GM12864 (cell line): ENCODE data around the gene SNX8.
"Not testable (repeated sequence)": the region's sequence is repeated elsewhere in the genome, so short reads cannot be mapped to it uniquely, and the experiment has no call there.

Experiments used
- DNase-seq: peaks from one replicate; pipeline ENCODE4 v3.0.0-alpha.2; 2011; ENCODE audit warnings: low read depth
- H3K4me3 ChIP-seq: 2 replicates; pipeline ENCODE4 v1.5.1; 2011; ENCODE audit warnings: mild to moderate bottlenecking, low read depth, low read length, control low read depth
- CTCF ChIP-seq: IDR thresholded peaks from 2 replicates; pipeline ENCODE4 v1.5.1; 2011; ENCODE audit warnings: low read depth, mild to moderate bottlenecking, moderate library complexity, low read length, control low read depth, inconsistent platforms; ENCODE audit errors: missing control alignments

SNX8 gene

GRCh38 chr7:2350861-2351260 is 36.6 kb upstream of the SNX8 start:
- no peak overlapping the region for H3K4me3 ChIP-seq
- no peak for DNase-seq
- no peak for TF ChIP-seq CTCF

GRCh38 chr7:2350055-2350454 is 35.8 kb upstream of the SNX8 start:
- TF ChIP-seq CTCF, result no peak
- H3K4me3 ChIP-seq, result no peak overlapping the region
- no peak for DNase-seq

GRCh38 chr7:2347351-2348063 is 33.3 kb upstream of the SNX8 start:
- not testable (repeated sequence) for H3K4me3 ChIP-seq, DNase-seq

GRCh38 chr7:2336626-2337299 is 22.5 kb upstream of the SNX8 start:
- no peak for TF ChIP-seq CTCF
- H3K4me3 ChIP-seq, result no peak overlapping the region

GRCh38 chr7:2332606-2333231 is 18.5 kb upstream of the SNX8 start:
- DNase-seq, result not testable (repeated sequence)

More at GRCh38 chr7:2336626-2337299, 22.5 kb upstream of the SNX8 start:
- no peak for DNase-seq

GRCh38 chr7:2331707-2332106 is 17.5 kb upstream of the SNX8 start:
- no peak overlapping the region for H3K4me3 ChIP-seq
- DNase-seq, result no peak
- TF ChIP-seq CTCF, result no peak

More at GRCh38 chr7:2332606-2333231, 18.5 kb upstream of the SNX8 start:
- not testable (repeated sequence) for H3K4me3 ChIP-seq

GRCh38 chr7:2330493-2330892 is 16.3 kb upstream of the SNX8 start:
- no peak overlapping the region for H3K4me3 ChIP-seq
- no peak for DNase-seq
- no peak for TF ChIP-seq CTCF
